Uterus (tissue), 2 donors: ENCODE data around the gene PDP2.

Experiments
- POLR2A ChIP-seq, 2 donors: fragments of 450-650 bp; IDR thresholded peaks; one replicate each; pipeline ENCODE4 v1.6.1; 2016; ENCODE audit warnings: antibody characterized with exemption in 2 of 2, mild to moderate bottlenecking in 1 of 2, moderate library complexity in 1 of 2
- TF ChIP-seq, protein P1 (sequence below), 4 experiments: fragments of 200-600 bp in 2 of 4; fragments of 450-650 bp in 2 of 4; sonication (generic) in 2 of 4; IDR thresholded peaks; one replicate each; pipeline ENCODE4 v1.5.1; 2016 to 2019; ENCODE audit warnings: antibody characterized with exemption in 4 of 4, mild to moderate bottlenecking in 2 of 4, moderate library complexity in 1 of 4

DNA sequence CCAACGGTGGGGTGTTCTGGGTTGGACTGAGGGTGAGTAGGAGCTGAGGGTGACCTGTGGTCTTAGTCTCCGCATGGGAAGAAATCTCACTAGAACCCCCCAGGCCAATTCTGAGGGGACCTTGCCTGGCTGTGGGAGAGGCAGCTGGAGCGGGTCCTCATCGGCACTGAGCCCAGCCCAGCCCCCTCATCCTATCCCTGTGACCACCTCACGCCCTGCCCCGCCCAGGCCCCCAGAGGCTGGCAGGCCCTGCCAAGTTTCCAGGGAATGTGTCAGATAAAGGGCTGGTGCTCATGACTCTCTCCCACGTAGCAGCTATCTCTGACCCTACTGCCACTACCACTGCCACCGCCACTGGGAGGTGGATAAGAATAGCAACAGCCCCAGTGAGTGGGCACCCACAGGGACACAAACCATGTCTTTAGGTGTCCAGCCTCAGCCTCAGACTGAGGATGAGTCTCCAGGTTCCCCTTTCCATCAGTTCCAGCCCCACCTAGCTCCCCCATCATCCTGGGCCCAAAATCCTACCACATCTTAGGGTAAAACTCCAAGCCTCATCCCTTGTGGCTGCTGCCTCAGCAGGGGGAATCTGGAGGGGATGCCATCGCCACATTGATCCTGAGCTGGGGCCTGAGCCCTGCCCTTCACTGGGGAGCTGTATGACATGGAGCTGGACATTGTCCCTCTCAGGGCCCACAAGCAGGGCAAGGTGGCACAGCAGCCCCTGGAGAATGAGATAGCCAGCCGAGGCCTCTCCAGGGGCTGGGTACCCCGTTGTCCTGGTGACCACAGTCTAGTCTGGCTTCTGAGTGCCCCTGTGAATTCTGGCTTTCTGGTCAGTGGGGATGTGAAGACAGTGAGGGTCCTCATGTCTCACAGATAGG is 23.5 kb downstream of the PDP2 start:
- TF ChIP-seq, protein P1, sequence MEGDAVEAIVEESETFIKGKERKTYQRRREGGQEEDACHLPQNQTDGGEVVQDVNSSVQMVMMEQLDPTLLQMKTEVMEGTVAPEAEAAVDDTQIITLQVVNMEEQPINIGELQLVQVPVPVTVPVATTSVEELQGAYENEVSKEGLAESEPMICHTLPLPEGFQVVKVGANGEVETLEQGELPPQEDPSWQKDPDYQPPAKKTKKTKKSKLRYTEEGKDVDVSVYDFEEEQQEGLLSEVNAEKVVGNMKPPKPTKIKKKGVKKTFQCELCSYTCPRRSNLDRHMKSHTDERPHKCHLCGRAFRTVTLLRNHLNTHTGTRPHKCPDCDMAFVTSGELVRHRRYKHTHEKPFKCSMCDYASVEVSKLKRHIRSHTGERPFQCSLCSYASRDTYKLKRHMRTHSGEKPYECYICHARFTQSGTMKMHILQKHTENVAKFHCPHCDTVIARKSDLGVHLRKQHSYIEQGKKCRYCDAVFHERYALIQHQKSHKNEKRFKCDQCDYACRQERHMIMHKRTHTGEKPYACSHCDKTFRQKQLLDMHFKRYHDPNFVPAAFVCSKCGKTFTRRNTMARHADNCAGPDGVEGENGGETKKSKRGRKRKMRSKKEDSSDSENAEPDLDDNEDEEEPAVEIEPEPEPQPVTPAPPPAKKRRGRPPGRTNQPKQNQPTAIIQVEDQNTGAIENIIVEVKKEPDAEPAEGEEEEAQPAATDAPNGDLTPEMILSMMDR (IDR thresholded peaks at IDR 0.05): no peak
- TF ChIP-seq POLR2A (IDR thresholded peaks at IDR 0.05): no peak
